Ishikawa (cell line): Measurements from ENCODE around the gene KCND3.

Experiments
- CEBPB ChIP-seq: IDR thresholded peaks from 2 replicates; pipeline ENCODE4 v1.6.1; 2012
- CREB1 ChIP-seq: IDR thresholded peaks from 2 replicates; pipeline ENCODE4 v1.6.1; 2012; ENCODE audit warnings: low read depth
- EGR1 ChIP-seq: IDR thresholded peaks from 2 replicates; pipeline ENCODE4 v1.6.1; 2012
- EP300 ChIP-seq: IDR thresholded peaks from 2 replicates; pipeline ENCODE4 v1.6.1; 2012; ENCODE audit warnings: borderline replicate concordance
- FOXM1 ChIP-seq: IDR thresholded peaks from 2 replicates; pipeline ENCODE4 v1.6.1; 2012; ENCODE audit warnings: low read depth, borderline replicate concordance
- NFIC ChIP-seq: IDR thresholded peaks from 2 replicates; pipeline ENCODE4 v1.6.1; 2012
- RAD21 ChIP-seq: IDR thresholded peaks from 2 replicates; pipeline ENCODE4 v1.6.1; 2012; ENCODE audit warnings: low read depth
- TAF1 ChIP-seq: IDR thresholded peaks from 2 replicates; pipeline ENCODE4 v1.6.1; 2012; ENCODE audit warnings: low read depth, mild to moderate bottlenecking
- TCF12 ChIP-seq: IDR thresholded peaks from 2 replicates; pipeline ENCODE4 v1.6.1; 2012; ENCODE audit warnings: low read depth
- TEAD4 ChIP-seq: IDR thresholded peaks from 2 replicates; pipeline ENCODE4 v1.6.1; 2012
- YY1 ChIP-seq: IDR thresholded peaks from 2 replicates; pipeline ENCODE4 v1.6.1; 2012; ENCODE audit warnings: low read depth
- ZBTB7A ChIP-seq: IDR thresholded peaks from 2 replicates; pipeline ENCODE4 v1.6.1; 2012; ENCODE audit warnings: low read depth
- TF ChIP-seq, protein P1 (sequence below): IDR thresholded peaks from 2 replicates; pipeline ENCODE4 v1.6.1; 2012; ENCODE audit warnings: low read depth, mild to moderate bottlenecking
- TF ChIP-seq, protein P2 (sequence below): IDR thresholded peaks from 2 replicates; pipeline ENCODE4 v1.6.1; 2012
- TF ChIP-seq, protein P3 (sequence below): IDR thresholded peaks from 2 replicates; pipeline ENCODE4 v1.6.1; 2012

KCND3 gene

DNA sequence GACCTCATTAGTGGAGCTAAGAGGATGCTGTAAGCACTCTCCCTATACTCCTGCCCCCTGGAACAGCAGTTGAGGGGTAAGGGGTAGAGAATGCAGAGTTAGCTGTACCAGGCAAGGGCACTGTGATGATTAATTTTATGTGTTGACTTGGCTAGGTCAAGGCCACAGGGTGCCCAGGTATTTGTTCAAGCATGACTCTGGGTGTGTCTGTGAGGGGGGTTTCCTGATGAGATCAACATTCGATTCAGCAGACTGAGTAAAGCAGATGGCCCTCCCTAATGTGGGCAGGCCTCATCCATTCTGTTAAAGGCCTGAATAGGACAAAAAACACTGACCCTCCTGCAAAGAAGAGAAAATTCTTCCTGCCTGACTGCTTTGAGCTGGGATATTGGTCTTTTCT, 110.8 kb downstream of the KCND3 start:
- TF ChIP-seq EGR1 (no peak), NFIC (no peak)

DNA sequence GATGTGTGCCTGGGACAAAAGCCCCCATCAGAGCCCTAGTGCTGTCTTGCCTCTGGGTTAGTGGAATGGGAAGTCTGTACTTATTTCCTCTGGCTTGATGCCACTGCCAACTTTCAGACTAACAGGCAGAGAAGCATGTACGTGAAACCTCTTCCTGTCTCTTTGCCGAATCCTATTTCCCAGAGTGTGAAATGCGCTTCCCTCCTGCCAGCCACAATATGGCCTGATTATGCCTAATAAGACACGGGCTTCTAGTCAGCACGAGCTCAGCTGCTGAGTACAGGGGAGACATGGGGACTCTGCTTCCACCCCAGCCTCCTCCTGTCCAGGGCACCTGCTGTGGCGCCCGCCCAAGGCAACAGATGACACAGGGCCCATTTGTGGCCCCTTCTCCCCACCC, 111.4 kb downstream of the KCND3 start:
- TF ChIP-seq YY1 (no peak), TAF1 (no peak), EP300 (no peak), CREB1 (no peak), EGR1 (no peak), NFIC (no peak), CEBPB (no peak)
- TF ChIP-seq, protein P1, sequence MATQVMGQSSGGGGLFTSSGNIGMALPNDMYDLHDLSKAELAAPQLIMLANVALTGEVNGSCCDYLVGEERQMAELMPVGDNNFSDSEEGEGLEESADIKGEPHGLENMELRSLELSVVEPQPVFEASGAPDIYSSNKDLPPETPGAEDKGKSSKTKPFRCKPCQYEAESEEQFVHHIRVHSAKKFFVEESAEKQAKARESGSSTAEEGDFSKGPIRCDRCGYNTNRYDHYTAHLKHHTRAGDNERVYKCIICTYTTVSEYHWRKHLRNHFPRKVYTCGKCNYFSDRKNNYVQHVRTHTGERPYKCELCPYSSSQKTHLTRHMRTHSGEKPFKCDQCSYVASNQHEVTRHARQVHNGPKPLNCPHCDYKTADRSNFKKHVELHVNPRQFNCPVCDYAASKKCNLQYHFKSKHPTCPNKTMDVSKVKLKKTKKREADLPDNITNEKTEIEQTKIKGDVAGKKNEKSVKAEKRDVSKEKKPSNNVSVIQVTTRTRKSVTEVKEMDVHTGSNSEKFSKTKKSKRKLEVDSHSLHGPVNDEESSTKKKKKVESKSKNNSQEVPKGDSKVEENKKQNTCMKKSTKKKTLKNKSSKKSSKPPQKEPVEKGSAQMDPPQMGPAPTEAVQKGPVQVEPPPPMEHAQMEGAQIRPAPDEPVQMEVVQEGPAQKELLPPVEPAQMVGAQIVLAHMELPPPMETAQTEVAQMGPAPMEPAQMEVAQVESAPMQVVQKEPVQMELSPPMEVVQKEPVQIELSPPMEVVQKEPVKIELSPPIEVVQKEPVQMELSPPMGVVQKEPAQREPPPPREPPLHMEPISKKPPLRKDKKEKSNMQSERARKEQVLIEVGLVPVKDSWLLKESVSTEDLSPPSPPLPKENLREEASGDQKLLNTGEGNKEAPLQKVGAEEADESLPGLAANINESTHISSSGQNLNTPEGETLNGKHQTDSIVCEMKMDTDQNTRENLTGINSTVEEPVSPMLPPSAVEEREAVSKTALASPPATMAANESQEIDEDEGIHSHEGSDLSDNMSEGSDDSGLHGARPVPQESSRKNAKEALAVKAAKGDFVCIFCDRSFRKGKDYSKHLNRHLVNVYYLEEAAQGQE, result no peak
- TF ChIP-seq, protein P2, sequence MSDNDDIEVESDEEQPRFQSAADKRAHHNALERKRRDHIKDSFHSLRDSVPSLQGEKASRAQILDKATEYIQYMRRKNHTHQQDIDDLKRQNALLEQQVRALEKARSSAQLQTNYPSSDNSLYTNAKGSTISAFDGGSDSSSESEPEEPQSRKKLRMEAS, result no peak

DNA sequence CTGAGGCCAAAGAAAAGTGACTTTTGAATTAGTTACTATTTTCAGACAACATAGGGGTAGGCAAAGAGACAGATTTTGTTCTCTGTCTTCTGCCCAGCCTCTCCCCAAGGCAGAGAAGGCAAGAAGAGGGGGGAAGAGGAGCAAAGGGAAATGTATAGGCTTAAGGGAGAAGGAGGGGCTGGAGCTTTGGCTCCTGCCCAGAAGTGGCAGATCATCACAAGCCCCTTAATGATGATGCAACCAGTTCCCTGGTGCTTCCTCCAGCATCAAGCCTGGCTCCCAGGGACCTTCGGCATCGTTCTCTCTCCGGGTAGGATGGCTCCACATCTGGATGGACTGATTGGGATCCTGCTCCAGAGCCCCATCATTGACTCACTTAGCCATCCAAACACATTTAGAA, 112.8 kb downstream of the KCND3 start:
- TF ChIP-seq RAD21 (no peak), TEAD4 (no peak), NFIC (no peak), CEBPB (no peak), TAF1 (no peak), FOXM1 (no peak), ZBTB7A (no peak), EGR1 (no peak), YY1 (no peak), EP300 (no peak), CREB1 (no peak), TCF12 (no peak)
- TF ChIP-seq, protein P2, result no peak
- TF ChIP-seq, protein P3, sequence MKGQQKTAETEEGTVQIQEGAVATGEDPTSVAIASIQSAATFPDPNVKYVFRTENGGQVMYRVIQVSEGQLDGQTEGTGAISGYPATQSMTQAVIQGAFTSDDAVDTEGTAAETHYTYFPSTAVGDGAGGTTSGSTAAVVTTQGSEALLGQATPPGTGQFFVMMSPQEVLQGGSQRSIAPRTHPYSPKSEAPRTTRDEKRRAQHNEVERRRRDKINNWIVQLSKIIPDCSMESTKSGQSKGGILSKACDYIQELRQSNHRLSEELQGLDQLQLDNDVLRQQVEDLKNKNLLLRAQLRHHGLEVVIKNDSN, result no peak
- TF ChIP-seq, protein P1, result no peak

DNA sequence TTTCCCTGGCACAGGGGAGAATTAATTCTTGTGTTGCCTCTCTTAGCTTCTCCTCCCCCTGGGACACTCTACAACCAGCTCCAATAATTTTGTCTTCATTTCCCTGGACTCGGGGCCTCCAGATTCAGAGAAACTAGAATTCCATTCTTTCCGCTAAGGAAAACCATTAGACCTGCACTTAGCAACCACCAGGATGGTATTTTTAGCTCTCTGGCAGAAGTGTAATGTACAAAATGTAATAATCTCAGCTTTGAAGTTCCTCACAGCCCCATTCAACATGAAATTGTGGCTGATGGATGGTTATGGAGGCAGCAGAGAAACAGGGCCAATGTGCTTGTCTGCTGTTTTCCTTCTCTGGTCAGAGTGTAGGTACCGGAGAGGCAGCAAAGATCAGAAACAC, 113.8 kb downstream of the KCND3 start:
- TF ChIP-seq, protein P2, result no peak
- TF ChIP-seq, protein P3, result no peak
- TF ChIP-seq TEAD4 (no peak), TAF1 (no peak), FOXM1 (no peak), ZBTB7A (no peak), CEBPB (no peak), TCF12 (no peak), NFIC (no peak)

DNA sequence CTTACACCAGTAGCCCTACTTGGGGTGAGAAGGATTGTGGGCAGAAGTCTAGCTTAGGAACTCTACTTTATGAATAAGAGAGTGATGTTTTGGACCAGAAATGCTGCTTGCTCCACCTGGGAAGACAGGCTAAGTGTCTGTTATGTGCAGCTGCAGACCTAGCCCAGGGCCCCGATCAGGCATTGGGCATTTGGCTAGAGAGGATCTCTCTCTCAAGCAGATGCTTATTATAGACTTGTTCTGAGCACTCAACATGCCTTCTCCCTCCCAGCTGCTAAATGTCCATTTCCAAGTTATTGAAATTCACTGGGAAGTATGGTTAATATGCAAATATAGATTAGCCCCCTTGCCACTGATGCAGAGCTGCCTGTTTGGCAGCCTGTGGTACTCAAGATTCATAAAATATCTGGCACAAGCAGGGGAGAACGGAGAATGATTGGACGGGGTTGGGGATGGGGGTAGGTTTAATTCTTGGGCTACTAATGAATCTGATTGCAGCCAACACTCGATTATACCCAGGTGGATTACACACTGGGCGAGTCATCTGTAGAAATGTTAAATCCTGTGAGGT, 115.9 kb downstream of the KCND3 start:
- TF ChIP-seq CEBPB, result no peak
- TF ChIP-seq, protein P2, result no peak
- no peak for TF ChIP-seq TEAD4
- TF ChIP-seq NFIC, result no peak
- TF ChIP-seq, protein P1, result no peak
- TF ChIP-seq EP300, result no peak
- TF ChIP-seq FOXM1, result no peak
- no peak for TF ChIP-seq TAF1
- no peak for TF ChIP-seq YY1
- no peak for TF ChIP-seq EGR1
- no peak for TF ChIP-seq CREB1
- TF ChIP-seq RAD21, result no peak
- TF ChIP-seq, protein P3, result no peak
- no peak for TF ChIP-seq ZBTB7A
- TF ChIP-seq TCF12, result no peak
